Neural progenitor cell (in vitro differentiated cells): Measurements from ENCODE around the gene FNTB. TPM values are rescaled to one million over a fixed set of nuclear protein-coding genes. Genes with fewer than 3 reads are reported as not detected.

Experiments used
- DNase-seq: peaks from one replicate; pipeline ENCODE4 v3.0.0-alpha.2; 2016; ENCODE audit warnings: low spot score
- H2AFZ ChIP-seq: fragments of 200-600 bp; sonication (generic); replicated peaks from 2 replicates; pipeline ENCODE4 v1.6.1; 2016; ENCODE audit warnings: antibody characterized with exemption
- H3F3A ChIP-seq: fragments of 200-600 bp; sonication (generic); 2 replicates; pipeline ENCODE4 v1.6.1; 2016; ENCODE audit warnings: antibody characterized with exemption, low read depth
- H3K27ac ChIP-seq: fragments of 200-600 bp; sonication (generic); 2 replicates; pipeline ENCODE4 v1.5.1; 2016; ENCODE audit warnings: mild to moderate bottlenecking
- H3K27me3 ChIP-seq: fragments of 200-600 bp; sonication (generic); 2 replicates; pipeline ENCODE4 v1.6.1; 2016; ENCODE audit warnings: mild to moderate bottlenecking, moderate library complexity
- H3K36me3 ChIP-seq: fragments of 200-600 bp; sonication (generic); 2 replicates; pipeline ENCODE4 v1.5.1; 2016
- H3K4me1 ChIP-seq: fragments of 200-600 bp; sonication (generic); 2 replicates; pipeline ENCODE4 v1.6.1; 2016; ENCODE audit warnings: mixed run types
- H3K4me2 ChIP-seq: fragments of 200-600 bp; sonication (generic); 2 replicates; pipeline ENCODE4 v1.6.1; 2016
- H3K4me3 ChIP-seq: fragments of 200-600 bp; sonication (generic); 2 replicates; pipeline ENCODE4 v1.5.1; 2016
- H3K79me2 ChIP-seq: fragments of 200-600 bp; sonication (generic); 2 replicates; pipeline ENCODE4 v1.6.1; 2016; ENCODE audit warnings: low read depth
- H3K9ac ChIP-seq: fragments of 200-600 bp; sonication (generic); 2 replicates; pipeline ENCODE4 v1.6.1; 2016
- H3K9me3 ChIP-seq: fragments of 200-600 bp; sonication (generic); 2 replicates; pipeline ENCODE4 v1.5.1; 2016; ENCODE audit warnings: low read depth
- H4K20me1 ChIP-seq: fragments of 200-600 bp; sonication (generic); 2 replicates; pipeline ENCODE4 v1.6.1; 2016; ENCODE audit warnings: low read depth
- H3K27ac Mint-ChIP-seq: 3 replicates; pipeline ENCODE4 v1.8.0; 2021; ENCODE audit warnings: mixed read lengths
- H3K27me3 Mint-ChIP-seq: 2 replicates; pipeline ENCODE4 v1.8.0; 2022; ENCODE audit warnings: low read depth, mild to moderate bottlenecking, inconsistent platforms, moderate library complexity, mixed read lengths; ENCODE audit not compliant: insufficient read depth
- H3K36me3 Mint-ChIP-seq: 3 replicates; pipeline ENCODE4 v1.8.0; 2021; ENCODE audit warnings: mixed read lengths
- H3K4me1 Mint-ChIP-seq: 3 replicates; pipeline ENCODE4 v1.8.0; 2021; ENCODE audit warnings: mixed read lengths
- H3K4me3 Mint-ChIP-seq: 3 replicates; pipeline ENCODE4 v1.8.0; 2021; ENCODE audit warnings: mild to moderate bottlenecking, moderate library complexity, mixed read lengths
- H3K9me3 Mint-ChIP-seq: 3 replicates; pipeline ENCODE4 v1.8.0; 2020; ENCODE audit warnings: mixed read lengths
- CTCF ChIP-seq: fragments of 200-600 bp; sonication (generic); IDR thresholded peaks from 2 replicates; pipeline ENCODE4 v1.5.1; 2017; ENCODE audit warnings: antibody characterized with exemption, mild to moderate bottlenecking
- EZH2 ChIP-seq: fragments of 200-600 bp; sonication (generic); IDR thresholded peaks from 2 replicates; pipeline ENCODE4 v1.6.1; 2017; ENCODE audit warnings: antibody characterized with exemption, mild to moderate bottlenecking, moderate library complexity
- EZH2phosphoT487 ChIP-seq: fragments of 200-600 bp; sonication (generic); IDR thresholded peaks from 2 replicates; pipeline ENCODE4 v1.6.1; 2017; ENCODE audit warnings: antibody characterized with exemption
- total RNA-seq: library from RNA; depleted of rRNA; stranded (reverse); fragments of >200 nt; gene quantifications from 2 replicates; pipeline ENCODE4 v1.2.3, GENCODE V29; 2015; ENCODE audit warnings: low replicate concordance

Gene FNTB
- total RNA-seq, 1 donor from 2014 or later, result 8.0 TPM

- Histone ChIP-seq H3K27me3 (peaks cover 32% of the 10 kb centered on the region), H3K4me3 (no peak overlapping the region), H3K79me2 (no peaks in the 10 kb centered on the region), H3K27ac (no peak overlapping the region), H4K20me1 (peaks cover 10% of the 10 kb centered on the region), H3K9ac (no peak overlapping the region), H3K4me1 (peaks cover 26% of the 10 kb centered on the region), H3K36me3 (no peaks in the 10 kb centered on the region), H3K9me3 (no peaks in the 10 kb centered on the region), H2AFZ (no peak overlapping the region), H3K4me2 (peak overlapping the region; percentile 40), H3F3A (peaks cover 13% of the 10 kb centered on the region)
- Mint-ChIP-seq H3K36me3 (no peaks in the 10 kb centered on the region), H3K9me3 (no peaks in the 10 kb centered on the region), H3K4me3 (no peak overlapping the region), H3K27ac (no peak overlapping the region), H3K27me3 (no peaks in the 10 kb centered on the region), H3K4me1 (peaks cover 13% of the 10 kb centered on the region)
- TF ChIP-seq EZH2 (no peak), CTCF (no peak), EZH2phosphoT487 (no peak)
- peak; percentile 41 for DNase-seq
These were observed 18.0 kb upstream of the FNTB start for GRCh38 chr14:64968651-64969050.

GRCh38 chr14:64970041-64970440 lies 16.7 kb upstream of the FNTB start:
- Histone ChIP-seq H3K79me2 (no peaks in the 10 kb centered on the region), H3F3A (peaks cover 21% of the 10 kb centered on the region), H4K20me1 (peaks cover 10% of the 10 kb centered on the region), H3K9ac (no peak overlapping the region), H3K4me1 (peaks cover 33% of the 10 kb centered on the region), H3K9me3 (no peaks in the 10 kb centered on the region), H3K4me3 (no peak overlapping the region), H3K36me3 (no peaks in the 10 kb centered on the region), H3K4me2 (no peak overlapping the region), H3K27ac (no peak overlapping the region), H3K27me3 (peaks cover 32% of the 10 kb centered on the region), H2AFZ (no peak overlapping the region)
- peaks cover 18% of the 10 kb centered on the region for H3K4me1 Mint-ChIP-seq
- DNase-seq, result no peak
- H3K36me3 Mint-ChIP-seq, result no peaks in the 10 kb centered on the region
- peak overlapping the region; percentile 62 for H3K27ac Mint-ChIP-seq
- H3K4me3 Mint-ChIP-seq, result peak overlapping the region; percentile 85
- H3K27me3 Mint-ChIP-seq, result no peaks in the 10 kb centered on the region
- H3K9me3 Mint-ChIP-seq, result no peaks in the 10 kb centered on the region
- TF ChIP-seq EZH2phosphoT487 (no peak), EZH2 (no peak), CTCF (no peak)

- Histone ChIP-seq H3K36me3 (no peaks in the 10 kb centered on the region), H3K4me3 (peak overlapping the region; percentile 95), H3K4me2 (peak overlapping the region; percentile 92), H3K27ac (no peak overlapping the region), H3K27me3 (peaks cover 32% of the 10 kb centered on the region), H3K9me3 (no peaks in the 10 kb centered on the region), H2AFZ (no peak overlapping the region), H3K9ac (no peak overlapping the region), H3K79me2 (no peaks in the 10 kb centered on the region), H4K20me1 (peaks cover 10% of the 10 kb centered on the region), H3K4me1 (peaks cover 33% of the 10 kb centered on the region), H3F3A (peaks cover 26% of the 10 kb centered on the region)
- Mint-ChIP-seq H3K4me1 (peaks cover 18% of the 10 kb centered on the region), H3K36me3 (no peaks in the 10 kb centered on the region), H3K27ac (no peak overlapping the region), H3K27me3 (no peaks in the 10 kb centered on the region), H3K9me3 (no peaks in the 10 kb centered on the region), H3K4me3 (peak overlapping the region; percentile 85)
- no peak for DNase-seq
- no peak for TF ChIP-seq CTCF
- no peak for TF ChIP-seq EZH2phosphoT487
- no peak for TF ChIP-seq EZH2
These were observed 15.8 kb upstream of the FNTB start for GRCh38 chr14:64970776-64971477.
